HG02943 (cell line): ENCODE measurements around the gene CADPS2.

Experiments
- ATAC-seq: cut with Tn5 transposase; IDR thresholded peaks from one replicate; pipeline ENCODE4 v1.9.1; 2021; ENCODE audit warnings: mild to moderate bottlenecking, low read depth, moderate library complexity; ENCODE audit not compliant: unreplicated experiment

CADPS2 gene

GRCh38 chr7:122339145-122339904, 546.9 kb downstream of the CADPS2 start:
- no peak for ATAC-seq

GRCh38 chr7:122337011-122337410, 549.2 kb downstream of the CADPS2 start:
- ATAC-seq: no peak

- ATAC-seq: no peak
Observed at GRCh38 chr7:122329145-122329802, 557.0 kb downstream of the CADPS2 start.

- no peak for ATAC-seq
Observed at GRCh38 chr7:122327969-122328368, 558.3 kb downstream of the CADPS2 start.

GRCh38 chr7:122316467-122317388, 569.5 kb downstream of the CADPS2 start:
- no peak for ATAC-seq

- no peak for ATAC-seq
Observed at GRCh38 chr7:122315507-122316466, 570.5 kb downstream of the CADPS2 start.

- ATAC-seq: no peak
Observed at GRCh38 chr7:122314284-122314683, 572.0 kb downstream of the CADPS2 start.

- no peak for ATAC-seq
Observed at GRCh38 chr7:122312789-122313188, 573.5 kb downstream of the CADPS2 start.

GRCh38 chr7:122311734-122312450, 574.4 kb downstream of the CADPS2 start:
- ATAC-seq: no peak

- no peak for ATAC-seq
Observed at GRCh38 chr7:122311050-122311700, 575.1 kb downstream of the CADPS2 start.

- no peak for ATAC-seq
Observed at GRCh38 chr7:122310119-122311021, 575.9 kb downstream of the CADPS2 start.

- no peak for ATAC-seq
Observed at GRCh38 chr7:122309421-122309820, 576.8 kb downstream of the CADPS2 start.

- ATAC-seq: no peak
Observed at GRCh38 chr7:122307228-122307621, 579.0 kb downstream of the CADPS2 start.

GRCh38 chr7:122306320-122307227, 579.7 kb downstream of the CADPS2 start:
- no peak for ATAC-seq

GRCh38 chr7:122305475-122306319, 580.6 kb downstream of the CADPS2 start:
- no peak for ATAC-seq

GRCh38 chr7:122304996-122305421, 581.3 kb downstream of the CADPS2 start:
- no peak for ATAC-seq
